ENCODE results near the gene CMSS1.

DNA sequence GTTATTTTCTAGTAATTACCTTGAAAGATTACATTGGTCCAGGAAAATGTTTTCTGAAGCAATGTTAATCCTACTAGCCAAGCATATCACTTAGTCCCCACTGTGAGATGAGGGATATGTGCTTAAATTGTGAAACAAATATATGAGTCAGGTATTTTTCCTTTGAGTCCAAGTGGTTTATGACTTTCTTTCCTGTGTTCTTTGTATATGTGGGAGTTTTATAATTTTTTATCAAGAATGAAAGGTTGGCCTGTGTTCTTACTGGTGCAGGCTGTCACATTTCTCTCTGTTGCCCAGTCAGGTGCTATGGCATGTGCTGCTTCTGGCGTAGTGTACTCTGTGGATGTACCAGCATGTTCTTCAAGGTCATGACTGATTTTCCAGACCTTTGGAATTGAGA lies 147.4 kb downstream of the CMSS1 start:
- TF ChIP-seq CTCF (IDR thresholded peaks at IDR 0.05) (no peak), EZH2 (IDR thresholded peaks at IDR 0.05) (no peak)

All from neural progenitor cell (in vitro differentiated cells).